ENCODE measurements around the gene ALDH1L1. TPM values are rescaled to one million over a fixed set of nuclear protein-coding genes. Genes with fewer than 3 reads are reported as not detected.

The ALDH1L1 gene
- total and polyA plus RNA-seq, 5 experiments from 2014 or later, result not detected

GRCh38 chr3:126133606-126134005 lies 46.8 kb downstream of the ALDH1L1 start:
- no peak overlapping the region for H3K27ac Mint-ChIP-seq
- H3K36me3 Mint-ChIP-seq, result no peaks in the 10 kb centered on the region
- peaks cover 0 to 7% (median 2%) of the 10 kb centered on the region in 4 donors for H3K4me1 Mint-ChIP-seq
- ATAC-seq (no peak), DNase-seq (peak in 1 of 10 donors; percentile 19)
- H3K9me3 Mint-ChIP-seq, result no peaks in the 10 kb centered on the region
- peaks cover 4 to 46% (median 32%) of the 10 kb centered on the region in 5 donors for H3K27me3 Mint-ChIP-seq
- H3K4me3 Mint-ChIP-seq, result no peak overlapping the region
- POLR2A ChIA-PET, result no interaction called here

GRCh38 chr3:126132751-126133511 lies 47.5 kb downstream of the ALDH1L1 start:
- POLR2A ChIA-PET, result no interaction called here
- DNase-seq, result peak in 2 of 10 donors; percentile 8 to 43

GRCh38 chr3:126131881-126132750 lies 48.3 kb downstream of the ALDH1L1 start:
- peaks cover 0 to 7% (median 2%) of the 10 kb centered on the region in 4 donors for H3K4me1 Mint-ChIP-seq
- no peaks in the 10 kb centered on the region for H3K36me3 Mint-ChIP-seq
- POLR2A ChIA-PET, result no interaction called here
- DNase-seq, result peak in 2 of 10 donors; percentile 13 to 45
- H3K27me3 Mint-ChIP-seq, result peaks cover 2 to 34% (median 24%) of the 10 kb centered on the region in 5 donors
- H3K4me3 Mint-ChIP-seq, result no peak overlapping the region
- no peak for ATAC-seq
- H3K9me3 Mint-ChIP-seq, result no peaks in the 10 kb centered on the region
- H3K27ac Mint-ChIP-seq, result peak overlapping the region in 1 of 10 donors; percentile 75

More at GRCh38 chr3:126132751-126133511, 47.5 kb downstream of the ALDH1L1 start:
- Mint-ChIP-seq H3K4me1 (peaks cover 0 to 7% (median 2%) of the 10 kb centered on the region in 4 donors), H3K27me3 (peaks cover 3 to 42% (median 31%) of the 10 kb centered on the region in 5 donors), H3K4me3 (no peak overlapping the region), H3K36me3 (no peaks in the 10 kb centered on the region), H3K9me3 (no peaks in the 10 kb centered on the region), H3K27ac (peak overlapping the region in 1 of 10 donors; percentile 75)
- ATAC-seq, result no peak

- POLR2A ChIA-PET, result no interaction called here
- H3K27me3 Mint-ChIP-seq, result peaks cover 1 to 27% (median 18%) of the 10 kb centered on the region in 5 donors
- peaks cover 0 to 7% (median 2%) of the 10 kb centered on the region in 4 donors for H3K4me1 Mint-ChIP-seq
- H3K27ac Mint-ChIP-seq, result no peak overlapping the region
- no peak overlapping the region for H3K4me3 Mint-ChIP-seq
- DNase-seq (peak in 2 of 10 donors; percentile 13 to 58), ATAC-seq (no peak)
- H3K9me3 Mint-ChIP-seq, result no peaks in the 10 kb centered on the region
- no peaks in the 10 kb centered on the region for H3K36me3 Mint-ChIP-seq
These were observed 49.2 kb downstream of the ALDH1L1 start for GRCh38 chr3:126130981-126131745.

GRCh38 chr3:126130081-126130855 lies 50.1 kb downstream of the ALDH1L1 start:
- H3K36me3 Mint-ChIP-seq, result no peaks in the 10 kb centered on the region
- peaks cover 1 to 18% (median 14%) of the 10 kb centered on the region in 5 donors for H3K27me3 Mint-ChIP-seq
- ATAC-seq (no peak), DNase-seq (peak in 2 of 10 donors; percentile 13 to 58)
- POLR2A ChIA-PET, result no interaction called here
- no peak overlapping the region for H3K4me3 Mint-ChIP-seq
- peaks cover 0 to 7% (median 2%) of the 10 kb centered on the region in 4 donors for H3K4me1 Mint-ChIP-seq
- no peak overlapping the region for H3K27ac Mint-ChIP-seq
- no peaks in the 10 kb centered on the region for H3K9me3 Mint-ChIP-seq

- peak in 1 of 10 donors; percentile 44 for DNase-seq
- POLR2A ChIA-PET, result no interaction called here
These were observed 50.9 kb downstream of the ALDH1L1 start for GRCh38 chr3:126129398-126129891.

GRCh38 chr3:126128504-126129397 lies 51.6 kb downstream of the ALDH1L1 start:
- Mint-ChIP-seq H3K9me3 (no peaks in the 10 kb centered on the region), H3K36me3 (no peaks in the 10 kb centered on the region), H3K27ac (no peak overlapping the region), H3K4me1 (peaks cover 0 to 2% (median 0%) of the 10 kb centered on the region in 4 donors), H3K27me3 (peaks cover 1 to 10% (median 5%) of the 10 kb centered on the region in 5 donors), H3K4me3 (no peak overlapping the region)
- DNase-seq (peak in 2 of 10 donors; percentile 12 to 50), ATAC-seq (no peak)
- POLR2A ChIA-PET, result no interaction called here

More at GRCh38 chr3:126129398-126129891, 50.9 kb downstream of the ALDH1L1 start:
- Mint-ChIP-seq H3K4me3 (no peak overlapping the region), H3K4me1 (peaks cover 0 to 7% (median 2%) of the 10 kb centered on the region in 4 donors), H3K27ac (no peak overlapping the region), H3K36me3 (no peaks in the 10 kb centered on the region), H3K27me3 (peaks cover 1 to 14% (median 11%) of the 10 kb centered on the region in 5 donors), H3K9me3 (no peaks in the 10 kb centered on the region)
- no peak for ATAC-seq

GRCh38 chr3:126127904-126128303 lies 52.5 kb downstream of the ALDH1L1 start:
- H3K4me1 Mint-ChIP-seq, result no peaks in the 10 kb centered on the region
- no peak overlapping the region for H3K4me3 Mint-ChIP-seq
- ATAC-seq (no peak), DNase-seq (peak in 1 of 10 donors; percentile 21)
- peak overlapping the region in 1 of 10 donors; percentile 19 for H3K27ac Mint-ChIP-seq
- POLR2A ChIA-PET, result no interaction called here
- no peaks in the 10 kb centered on the region for H3K36me3 Mint-ChIP-seq
- H3K9me3 Mint-ChIP-seq, result no peaks in the 10 kb centered on the region
- H3K27me3 Mint-ChIP-seq, result peaks cover 0 to 9% (median 4%) of the 10 kb centered on the region in 5 donors

GRCh38 chr3:126127452-126127851 lies 52.9 kb downstream of the ALDH1L1 start:
- Mint-ChIP-seq H3K4me1 (no peaks in the 10 kb centered on the region), H3K36me3 (no peaks in the 10 kb centered on the region), H3K27ac (no peak overlapping the region), H3K9me3 (no peaks in the 10 kb centered on the region), H3K4me3 (no peak overlapping the region), H3K27me3 (peaks cover 0 to 7% (median 4%) of the 10 kb centered on the region in 5 donors)
- peak in 1 of 10 donors; percentile 11 for DNase-seq
- POLR2A ChIA-PET, result no interaction called here
- ATAC-seq, result no peak

- Mint-ChIP-seq H3K27me3 (peaks cover 0 to 5% (median 4%) of the 10 kb centered on the region in 5 donors), H3K4me3 (no peak overlapping the region), H3K36me3 (no peaks in the 10 kb centered on the region), H3K27ac (no peak overlapping the region), H3K4me1 (no peaks in the 10 kb centered on the region), H3K9me3 (no peaks in the 10 kb centered on the region)
- no peak for ATAC-seq
- POLR2A ChIA-PET, result no interaction called here
- peak in 1 of 10 donors; percentile 57 for DNase-seq
These were observed 53.5 kb downstream of the ALDH1L1 start for GRCh38 chr3:126126811-126127431.

Data from naive thymus-derived CD8-positive, alpha-beta T cell (primary cell).